Cardiac muscle cell (in vitro differentiated cells and primary cell): ENCODE measurements around the gene CDK14. TPM values are rescaled to one million over a fixed set of nuclear protein-coding genes. Genes with fewer than 3 reads are reported as not detected.

Experiments
- DNase-seq, 2 donors: peaks; one replicate each; pipeline versions ENCODE4 v3.0.0 to v3.0.0-alpha.2; 2010 to 2017; ENCODE audit warnings: low read depth in 1 of 2, low spot score in 1 of 2
- H3K27ac ChIP-seq: fragments of 200-600 bp; sonication (generic); 2 replicates; pipeline ENCODE4 v1.5.1; 2016
- H3K27me3 ChIP-seq: fragments of 200-600 bp; sonication (generic); 2 replicates; pipeline ENCODE4 v1.6.0; 2016; ENCODE audit warnings: control low read depth
- H3K36me3 ChIP-seq: fragments of 200-600 bp; sonication (generic); 2 replicates; pipeline ENCODE4 v1.5.1; 2016; ENCODE audit warnings: control low read depth
- H3K4me1 ChIP-seq: fragments of 200-600 bp; sonication (generic); 2 replicates; pipeline ENCODE4 v1.8.1; 2017; ENCODE audit warnings: low read depth, mild to moderate bottlenecking, mixed run types
- H3K4me3 ChIP-seq: fragments of 200-600 bp; sonication (generic); 2 replicates; pipeline ENCODE4 v1.5.1; 2016; ENCODE audit warnings: mild to moderate bottlenecking
- H3K9me3 ChIP-seq: fragments of 200-600 bp; sonication (generic); 2 replicates; pipeline ENCODE4 v1.5.1; 2017; ENCODE audit warnings: low read depth, mild to moderate bottlenecking, control low read depth
- polyA plus RNA-seq: library from polyadenylated mRNA; unstranded; fragments of >200 nt; fragmentation: Nextera tagmentation; extraction: Ambion mirVana; gene quantifications from 2 replicates; pipeline ENCODE4 v1.2.1, GENCODE V29; 2016
- total RNA-seq: library from RNA; depleted of rRNA; stranded (reverse); fragments of >200 nt; gene quantifications from 2 replicates; pipeline ENCODE4 v1.2.3, GENCODE V29; 2016
- TF ChIP-seq, protein P1 (sequence below): IDR thresholded peaks from 2 replicates; pipeline ENCODE4 v1.5.1; 2012; ENCODE audit warnings: low read depth, mild to moderate bottlenecking, low read length

The CDK14 gene
- total and polyA plus RNA-seq, 2 experiments from 2014 or later: 22.5 to 23.1 TPM

DNA sequence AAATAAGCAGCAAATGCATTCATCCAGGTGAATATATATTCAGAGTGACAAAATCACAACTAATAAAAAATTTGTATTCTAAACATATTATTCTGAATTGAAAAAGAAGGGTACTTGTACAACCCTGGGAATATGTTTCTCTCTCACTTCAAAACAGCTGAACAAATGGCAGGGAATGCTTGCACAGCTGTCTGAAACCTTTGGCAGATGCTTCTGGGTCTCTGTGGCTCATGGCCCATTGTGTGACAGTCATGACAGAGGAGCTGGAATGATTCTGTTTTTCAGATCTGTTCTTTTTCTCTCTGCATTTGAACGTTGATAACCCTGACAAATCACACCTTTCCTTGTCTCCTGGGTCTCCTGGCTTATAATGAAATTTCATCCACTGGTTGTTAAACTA, 392.4 kb downstream of the CDK14 start:
- H3K27me3 ChIP-seq: no peaks in the 10 kb centered on the region
- TF ChIP-seq, protein P1, sequence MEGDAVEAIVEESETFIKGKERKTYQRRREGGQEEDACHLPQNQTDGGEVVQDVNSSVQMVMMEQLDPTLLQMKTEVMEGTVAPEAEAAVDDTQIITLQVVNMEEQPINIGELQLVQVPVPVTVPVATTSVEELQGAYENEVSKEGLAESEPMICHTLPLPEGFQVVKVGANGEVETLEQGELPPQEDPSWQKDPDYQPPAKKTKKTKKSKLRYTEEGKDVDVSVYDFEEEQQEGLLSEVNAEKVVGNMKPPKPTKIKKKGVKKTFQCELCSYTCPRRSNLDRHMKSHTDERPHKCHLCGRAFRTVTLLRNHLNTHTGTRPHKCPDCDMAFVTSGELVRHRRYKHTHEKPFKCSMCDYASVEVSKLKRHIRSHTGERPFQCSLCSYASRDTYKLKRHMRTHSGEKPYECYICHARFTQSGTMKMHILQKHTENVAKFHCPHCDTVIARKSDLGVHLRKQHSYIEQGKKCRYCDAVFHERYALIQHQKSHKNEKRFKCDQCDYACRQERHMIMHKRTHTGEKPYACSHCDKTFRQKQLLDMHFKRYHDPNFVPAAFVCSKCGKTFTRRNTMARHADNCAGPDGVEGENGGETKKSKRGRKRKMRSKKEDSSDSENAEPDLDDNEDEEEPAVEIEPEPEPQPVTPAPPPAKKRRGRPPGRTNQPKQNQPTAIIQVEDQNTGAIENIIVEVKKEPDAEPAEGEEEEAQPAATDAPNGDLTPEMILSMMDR: no peak
- no peak overlapping the region for H3K27ac ChIP-seq
- no peaks in the 10 kb centered on the region for H3K36me3 ChIP-seq
- H3K4me1 ChIP-seq: no peaks in the 10 kb centered on the region
- no peak overlapping the region for H3K4me3 ChIP-seq
- H3K9me3 ChIP-seq: no peaks in the 10 kb centered on the region
- no peak for DNase-seq

DNA sequence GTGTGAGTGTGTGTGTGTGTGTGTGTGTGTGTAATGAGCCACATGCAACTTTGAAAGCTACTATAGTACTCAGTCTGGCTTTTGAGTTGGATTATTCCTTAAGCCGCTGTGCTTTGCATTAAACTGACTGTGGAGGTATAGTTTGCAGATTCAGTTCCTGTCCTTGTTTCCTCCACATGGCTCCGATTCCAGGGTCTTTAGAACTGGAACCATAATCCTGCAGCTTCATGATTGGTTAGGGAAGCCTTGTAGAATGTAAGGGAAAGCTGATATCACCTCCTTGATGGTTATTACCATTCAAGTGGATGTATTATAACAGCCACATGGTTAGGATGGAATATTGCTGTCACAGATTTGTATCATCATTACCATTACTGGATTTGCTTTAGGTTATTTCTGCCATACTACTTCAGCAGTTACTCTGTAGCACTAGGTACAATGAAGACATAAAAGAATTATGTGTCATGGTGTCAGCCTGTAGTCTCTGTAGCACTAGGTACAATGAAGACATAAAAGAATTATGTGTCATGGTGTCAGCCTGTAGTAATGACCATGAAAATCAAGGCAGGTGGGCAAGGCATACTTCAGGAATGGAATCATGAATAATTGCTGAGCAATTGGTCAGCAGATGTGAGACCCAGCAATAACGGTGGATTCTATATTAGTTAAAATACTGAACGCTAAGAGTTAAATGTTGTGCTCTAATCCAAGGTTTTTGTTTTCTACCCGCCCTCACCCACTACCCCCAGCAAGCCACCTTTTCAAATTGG, 393.1 kb downstream of the CDK14 start:
- Histone ChIP-seq H3K27me3 (no peaks in the 10 kb centered on the region), H3K9me3 (no peaks in the 10 kb centered on the region), H3K27ac (no peak overlapping the region), H3K4me3 (no peak overlapping the region), H3K36me3 (no peaks in the 10 kb centered on the region), H3K4me1 (no peaks in the 10 kb centered on the region)
- TF ChIP-seq, protein P1: no peak
- no peak for DNase-seq

DNA sequence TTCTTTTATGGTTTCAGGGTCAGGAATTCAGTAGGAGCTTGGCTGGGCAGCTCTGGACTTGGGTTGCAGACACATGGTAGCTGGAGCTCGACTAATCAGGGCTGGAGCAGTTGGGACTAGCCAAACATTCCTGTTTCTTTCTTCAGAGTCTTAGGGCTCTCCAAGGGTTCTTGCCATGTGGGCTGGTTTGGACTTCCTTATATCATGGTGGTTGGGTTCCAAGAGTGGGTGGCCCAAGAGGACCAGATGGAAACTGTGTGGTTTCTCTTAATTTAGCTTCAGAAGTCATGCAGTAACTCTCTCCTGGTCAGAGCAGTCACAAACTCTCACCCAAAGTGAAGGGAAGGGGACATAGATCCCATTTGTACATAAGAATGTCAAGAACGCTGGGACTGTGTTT, 398.0 kb downstream of the CDK14 start:
- H3K4me3 ChIP-seq: no peak overlapping the region
- TF ChIP-seq, protein P1: no peak

DNA sequence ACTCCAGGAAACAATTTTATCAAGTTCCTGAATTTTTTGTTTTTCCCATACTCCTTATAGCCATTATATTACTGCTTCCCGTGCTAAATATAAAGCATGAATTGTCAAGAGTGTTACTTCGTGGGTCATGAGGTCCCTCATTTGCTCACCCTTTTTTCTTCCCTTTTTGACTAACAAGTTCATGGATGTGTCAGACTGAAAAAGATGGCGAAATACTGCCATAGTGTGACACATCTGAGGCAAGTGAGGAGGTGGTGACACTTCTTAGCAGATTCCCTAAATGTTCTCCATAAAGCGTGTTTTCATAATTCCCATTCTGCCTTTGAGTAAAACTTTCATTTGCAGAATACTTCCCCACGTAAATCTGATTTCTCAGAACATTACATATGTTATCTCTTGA, 398.5 kb downstream of the CDK14 start:
- DNase-seq: no peak
- no peaks in the 10 kb centered on the region for H3K36me3 ChIP-seq
- H3K4me1 ChIP-seq: no peaks in the 10 kb centered on the region
- no peak overlapping the region for H3K27ac ChIP-seq
- TF ChIP-seq, protein P1: no peak
- H3K4me3 ChIP-seq: no peak overlapping the region
- H3K27me3 ChIP-seq: no peaks in the 10 kb centered on the region
- H3K9me3 ChIP-seq: no peaks in the 10 kb centered on the region

More for the DNA sequence above, 398.0 kb downstream of the CDK14 start:
- no peaks in the 10 kb centered on the region for H3K36me3 ChIP-seq
- no peaks in the 10 kb centered on the region for H3K4me1 ChIP-seq
- no peaks in the 10 kb centered on the region for H3K27me3 ChIP-seq
- no peak overlapping the region for H3K27ac ChIP-seq
- no peaks in the 10 kb centered on the region for H3K9me3 ChIP-seq
- DNase-seq: no peak

DNA sequence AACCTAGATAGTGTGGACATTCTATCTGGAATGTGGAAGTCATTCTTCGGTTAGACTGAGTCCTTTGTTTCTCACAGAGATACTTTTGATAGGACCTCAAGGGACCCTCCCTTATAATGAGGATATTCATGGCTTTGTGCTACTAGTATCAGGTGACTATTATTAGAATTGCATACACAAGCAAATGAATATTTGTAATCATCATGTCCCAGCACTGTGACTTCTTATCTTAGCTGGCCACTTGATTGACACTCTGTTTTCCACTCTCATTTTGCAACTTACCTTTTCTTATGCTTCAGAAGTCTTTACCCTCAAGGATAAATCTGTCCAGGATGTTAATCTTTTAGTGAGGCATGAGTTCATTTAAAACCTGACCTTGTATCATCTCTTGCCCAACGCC, 399.9 kb downstream of the CDK14 start:
- H3K27me3 ChIP-seq: no peaks in the 10 kb centered on the region
- no peaks in the 10 kb centered on the region for H3K4me1 ChIP-seq
- TF ChIP-seq, protein P1: no peak
- DNase-seq: no peak
- H3K4me3 ChIP-seq: no peak overlapping the region
- H3K36me3 ChIP-seq: no peaks in the 10 kb centered on the region
- no peak overlapping the region for H3K27ac ChIP-seq
- no peaks in the 10 kb centered on the region for H3K9me3 ChIP-seq
